Measurements from ENCODE around the gene CNIH1. TPM values are rescaled to one million over a fixed set of nuclear protein-coding genes. Genes with fewer than 3 reads are reported as not detected.
"Not testable (repeated sequence)": the region's sequence is repeated elsewhere in the genome, so short reads cannot be mapped to it uniquely, and the experiment has no call there.

Gene CNIH1
- total and polyA plus RNA-seq, 4 donors, result 44.1 to 145 (median 85.7) TPM

DNA sequence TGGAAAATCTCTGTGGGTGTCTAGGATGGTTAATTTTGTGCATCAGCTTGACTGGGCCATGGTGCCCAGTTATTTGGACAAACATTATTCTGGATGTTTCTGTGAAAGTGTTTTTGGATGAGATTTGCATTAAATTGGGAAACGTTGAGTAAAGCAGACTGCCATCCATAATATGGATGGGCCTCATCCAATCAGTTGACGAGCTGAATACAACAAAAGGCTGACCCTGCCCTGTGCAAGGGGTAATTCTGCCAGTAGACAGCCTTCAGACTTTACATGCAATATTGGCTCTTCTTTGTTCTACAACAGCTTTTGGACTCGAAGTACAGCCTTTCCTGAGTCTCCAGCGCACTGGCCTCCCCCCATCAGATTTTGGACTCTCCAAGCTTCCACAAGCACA is 45.9 kb downstream of the CNIH1 start:
- Histone ChIP-seq H3K4me1 (ENCODE audit: control insufficient read depth in 5 of 5, insufficient read depth in 5 of 5, low read length in 5 of 5) (peaks cover 0 to 18% (median 0%) of the 10 kb centered on the region in 5 donors), H3K4me3 (no peak overlapping the region), H3K27me3 (ENCODE audit: control insufficient read depth in 3 of 3, insufficient read depth in 3 of 3, low read length in 2 of 3) (no peaks in the 10 kb centered on the region), H3K9ac (ENCODE audit: insufficient read depth in 1 of 2, low read length in 2 of 2) (no peak overlapping the region), H3K36me3 (ENCODE audit: control insufficient read depth in 4 of 4, insufficient read depth in 4 of 4, low read length in 4 of 4) (no peaks in the 10 kb centered on the region), H3K27ac (ENCODE audit: low read depth in 1 of 2, low read length in 1 of 2) (no peak overlapping the region), H3K9me3 (ENCODE audit: control insufficient read depth in 4 of 4, insufficient read depth in 3 of 4, low read length in 3 of 4) (no peaks in the 10 kb centered on the region)
- no peak for DNase-seq
- WGBS, 2 donors, result 83 to 96% methylated on average over 4 of the region's 4 CpGs
- TF ChIP-seq, protein P1, sequence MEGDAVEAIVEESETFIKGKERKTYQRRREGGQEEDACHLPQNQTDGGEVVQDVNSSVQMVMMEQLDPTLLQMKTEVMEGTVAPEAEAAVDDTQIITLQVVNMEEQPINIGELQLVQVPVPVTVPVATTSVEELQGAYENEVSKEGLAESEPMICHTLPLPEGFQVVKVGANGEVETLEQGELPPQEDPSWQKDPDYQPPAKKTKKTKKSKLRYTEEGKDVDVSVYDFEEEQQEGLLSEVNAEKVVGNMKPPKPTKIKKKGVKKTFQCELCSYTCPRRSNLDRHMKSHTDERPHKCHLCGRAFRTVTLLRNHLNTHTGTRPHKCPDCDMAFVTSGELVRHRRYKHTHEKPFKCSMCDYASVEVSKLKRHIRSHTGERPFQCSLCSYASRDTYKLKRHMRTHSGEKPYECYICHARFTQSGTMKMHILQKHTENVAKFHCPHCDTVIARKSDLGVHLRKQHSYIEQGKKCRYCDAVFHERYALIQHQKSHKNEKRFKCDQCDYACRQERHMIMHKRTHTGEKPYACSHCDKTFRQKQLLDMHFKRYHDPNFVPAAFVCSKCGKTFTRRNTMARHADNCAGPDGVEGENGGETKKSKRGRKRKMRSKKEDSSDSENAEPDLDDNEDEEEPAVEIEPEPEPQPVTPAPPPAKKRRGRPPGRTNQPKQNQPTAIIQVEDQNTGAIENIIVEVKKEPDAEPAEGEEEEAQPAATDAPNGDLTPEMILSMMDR (IDR thresholded peaks at IDR 0.05; ENCODE audit: control extremely low read depth, extremely low read depth), result no peak
- ATAC-seq (ENCODE audit: insufficient read depth, low FRiP score), result no peak

DNA sequence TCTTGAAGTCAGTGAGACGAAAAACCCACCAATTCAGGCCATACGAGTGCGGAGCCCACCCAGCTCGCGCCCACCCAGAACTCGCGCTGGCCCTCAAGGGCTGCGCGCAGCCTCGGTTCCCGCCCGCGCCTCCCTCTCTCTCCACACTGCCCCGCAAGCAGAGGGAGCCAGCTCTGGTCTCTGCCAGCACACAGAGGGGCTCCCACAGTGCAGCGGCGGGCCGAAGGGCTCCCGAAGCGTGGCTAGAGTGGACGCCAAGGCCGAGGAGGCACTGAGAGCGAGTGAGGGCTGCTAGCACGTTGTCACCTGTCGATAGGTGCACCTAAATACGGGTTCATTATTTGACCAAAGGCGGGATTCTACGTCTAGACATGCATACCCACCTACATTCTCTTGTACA is 46.6 kb downstream of the CNIH1 start:
- no peak for ATAC-seq (ENCODE audit: insufficient read depth, low FRiP score)
- no peak for DNase-seq
- 96 to 97% methylated on average over 27 of the region's 27 CpGs for WGBS, 2 donors
- Histone ChIP-seq H3K36me3 (ENCODE audit: control insufficient read depth in 4 of 4, insufficient read depth in 4 of 4, low read length in 4 of 4) (no peaks in the 10 kb centered on the region), H3K27me3 (ENCODE audit: control insufficient read depth in 3 of 3, insufficient read depth in 3 of 3, low read length in 2 of 3) (no peaks in the 10 kb centered on the region), H3K9me3 (ENCODE audit: control insufficient read depth in 4 of 4, insufficient read depth in 3 of 4, low read length in 3 of 4) (no peaks in the 10 kb centered on the region), H3K4me3 (no peak overlapping the region), H3K4me1 (ENCODE audit: control insufficient read depth in 5 of 5, insufficient read depth in 5 of 5, low read length in 5 of 5) (peaks cover 0 to 18% (median 0%) of the 10 kb centered on the region in 5 donors), H3K9ac (ENCODE audit: insufficient read depth in 1 of 2, low read length in 2 of 2) (no peak overlapping the region), H3K27ac (ENCODE audit: low read depth in 1 of 2, low read length in 1 of 2) (no peak overlapping the region)
- TF ChIP-seq, protein P1 (IDR thresholded peaks at IDR 0.05; ENCODE audit: control extremely low read depth, extremely low read depth), result no peak

DNA sequence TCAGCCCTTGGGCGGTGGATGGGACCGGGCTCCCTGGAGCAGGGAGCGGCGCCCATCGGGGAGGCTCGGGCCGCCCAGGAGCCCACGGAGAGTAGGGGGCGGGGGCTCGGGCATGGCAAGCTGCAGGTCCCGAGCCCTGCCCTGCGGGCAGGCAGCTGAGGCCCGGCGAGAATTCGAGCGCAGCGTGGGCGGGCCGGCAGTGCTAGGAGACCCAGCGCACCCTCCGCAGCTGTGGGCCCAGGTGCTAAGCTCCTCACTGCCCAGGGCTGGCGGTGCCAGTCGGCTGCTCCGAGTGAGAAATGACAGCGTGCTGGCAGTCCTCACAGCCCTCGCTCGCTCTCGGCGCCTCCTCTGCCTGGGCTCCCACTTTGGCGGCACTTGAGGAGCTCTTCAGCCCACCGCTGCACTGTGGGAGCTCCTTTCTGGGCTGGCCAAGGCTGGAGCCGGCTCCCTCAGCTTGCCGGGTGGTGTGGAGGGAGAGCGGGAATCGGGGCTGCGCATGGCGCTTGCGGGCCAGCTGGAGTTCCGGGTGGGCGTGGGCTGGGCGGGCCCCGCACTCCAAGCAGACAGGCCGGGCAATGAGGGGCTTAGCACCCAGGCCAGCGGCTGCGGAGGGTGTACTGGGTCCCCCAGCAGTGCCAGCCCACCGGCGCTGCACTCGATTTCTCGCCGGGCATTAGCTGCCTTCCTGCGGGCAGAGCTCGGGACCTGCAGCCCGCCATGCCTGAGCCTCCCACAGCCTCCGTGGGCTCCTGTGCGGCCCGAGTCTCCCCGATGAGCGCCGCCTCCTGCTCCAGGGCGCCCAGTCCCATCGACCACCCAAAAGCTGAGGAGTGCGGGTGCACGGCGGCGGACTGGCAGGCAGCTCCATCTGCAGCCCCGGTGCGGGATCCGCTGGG is 47.9 kb downstream of the CNIH1 start:
- H3K27me3 ChIP-seq (ENCODE audit: control insufficient read depth in 3 of 3, insufficient read depth in 3 of 3, low read length in 2 of 3); H3K27ac ChIP-seq (ENCODE audit: low read depth in 1 of 2, low read length in 1 of 2); DNase-seq; ATAC-seq (ENCODE audit: insufficient read depth, low FRiP score); H3K4me3 ChIP-seq; H3K9ac ChIP-seq (ENCODE audit: insufficient read depth in 1 of 2, low read length in 2 of 2); H3K36me3 ChIP-seq (ENCODE audit: control insufficient read depth in 4 of 4, insufficient read depth in 4 of 4, low read length in 4 of 4); H3K9me3 ChIP-seq (ENCODE audit: control insufficient read depth in 4 of 4, insufficient read depth in 3 of 4, low read length in 3 of 4): not testable (repeated sequence)
- peaks cover 0 to 12% (median 0%) of the 10 kb centered on the region in 5 donors for H3K4me1 ChIP-seq (ENCODE audit: control insufficient read depth in 5 of 5, insufficient read depth in 5 of 5, low read length in 5 of 5)
- WGBS, 2 donors, result 93 to 96% methylated on average over 65 to 68 of the region's 68 CpGs

DNA sequence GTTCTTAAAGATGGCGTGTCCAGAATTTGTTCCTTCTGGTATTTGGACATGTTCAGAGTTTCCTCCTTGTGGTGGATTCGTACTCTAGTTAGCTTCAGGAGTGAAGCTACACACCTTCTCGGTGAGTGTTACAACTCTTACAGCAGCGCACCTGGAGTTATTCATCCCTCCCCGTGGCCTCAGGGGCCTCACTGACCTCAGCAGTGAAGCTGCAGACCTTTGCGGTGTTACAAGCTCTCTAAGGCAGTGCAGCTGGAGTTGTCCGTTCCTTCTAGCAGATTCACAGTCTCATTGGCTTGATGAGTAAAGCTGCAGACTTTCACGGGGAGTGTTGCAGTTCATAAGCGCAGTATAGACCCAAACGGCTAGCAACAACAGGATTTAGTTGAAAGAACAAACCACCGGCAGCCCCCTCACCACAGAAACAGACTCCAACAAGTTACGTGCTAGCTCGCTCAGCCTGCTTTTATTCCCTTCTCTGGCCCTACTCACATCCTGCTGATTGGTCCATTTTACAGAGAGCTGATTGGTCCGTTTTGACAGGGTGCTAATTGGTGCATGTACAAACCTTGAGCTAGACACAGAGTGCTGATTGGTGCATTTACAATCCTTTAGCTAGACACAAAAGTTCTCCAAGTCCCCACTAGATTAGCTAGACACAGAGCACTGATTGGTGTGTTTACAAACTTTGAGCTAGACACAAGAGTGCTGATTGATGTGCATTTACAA is 48.9 kb downstream of the CNIH1 start:
- no peak for ATAC-seq (ENCODE audit: insufficient read depth, low FRiP score)
- peaks cover 0 to 3% (median 0%) of the 10 kb centered on the region in 5 donors for H3K4me1 ChIP-seq (ENCODE audit: control insufficient read depth in 5 of 5, insufficient read depth in 5 of 5, low read length in 5 of 5)
- no peaks in the 10 kb centered on the region for H3K27me3 ChIP-seq (ENCODE audit: control insufficient read depth in 3 of 3, insufficient read depth in 3 of 3, low read length in 2 of 3)
- H3K36me3 ChIP-seq (ENCODE audit: control insufficient read depth in 4 of 4, insufficient read depth in 4 of 4, low read length in 4 of 4), result no peaks in the 10 kb centered on the region
- TF ChIP-seq, protein P1 (IDR thresholded peaks at IDR 0.05; ENCODE audit: control extremely low read depth, extremely low read depth), result no peak
- no peak overlapping the region for H3K27ac ChIP-seq (ENCODE audit: low read depth in 1 of 2, low read length in 1 of 2)
- DNase-seq, result no peak
- WGBS, 2 donors, result 87 to 97% methylated on average over 14 of the region's 14 CpGs
- no peak overlapping the region for H3K4me3 ChIP-seq
- H3K9me3 ChIP-seq (ENCODE audit: control insufficient read depth in 4 of 4, insufficient read depth in 3 of 4, low read length in 3 of 4), result no peaks in the 10 kb centered on the region
- H3K9ac ChIP-seq (ENCODE audit: insufficient read depth in 1 of 2, low read length in 2 of 2), result no peak overlapping the region
